Measurements from ENCODE around the gene KLHL29.

KLHL29 gene

GRCh38 chr2:23578964-23579671, 194.1 kb downstream of the KLHL29 start:
- Histone ChIP-seq H3K4me1 (ENCODE audit: insufficient read depth, low read length) (peaks cover 7% of the 10 kb centered on the region), H3K9me3 (ENCODE audit: control insufficient read depth, insufficient read depth, low read length) (no peaks in the 10 kb centered on the region), H3K36me3 (ENCODE audit: insufficient read depth, low read length) (no peaks in the 10 kb centered on the region), H3K9ac (ENCODE audit: low read depth, low read length) (no peak overlapping the region)

- Histone ChIP-seq H3K36me3 (ENCODE audit: insufficient read depth, low read length) (no peaks in the 10 kb centered on the region), H3K4me1 (ENCODE audit: insufficient read depth, low read length) (peaks cover 7% of the 10 kb centered on the region), H3K9ac (ENCODE audit: low read depth, low read length) (no peak overlapping the region), H3K9me3 (ENCODE audit: control insufficient read depth, insufficient read depth, low read length) (no peaks in the 10 kb centered on the region)
Observed at GRCh38 chr2:23579674-23580073, 194.7 kb downstream of the KLHL29 start.

GRCh38 chr2:23583467-23583866, 198.5 kb downstream of the KLHL29 start:
- Histone ChIP-seq H3K9me3 (ENCODE audit: control insufficient read depth, insufficient read depth, low read length) (no peaks in the 10 kb centered on the region), H3K4me1 (ENCODE audit: insufficient read depth, low read length) (peaks cover 5% of the 10 kb centered on the region; the same call in 1 of the 2 replicates), H3K9ac (ENCODE audit: low read depth, low read length) (no peak overlapping the region), H3K36me3 (ENCODE audit: insufficient read depth, low read length) (no peaks in the 10 kb centered on the region)

GRCh38 chr2:23584054-23584745, 199.2 kb downstream of the KLHL29 start:
- Histone ChIP-seq H3K4me1 (ENCODE audit: insufficient read depth, low read length) (peaks cover 5% of the 10 kb centered on the region; the same call in 1 of the 2 replicates), H3K9ac (ENCODE audit: low read depth, low read length) (no peak overlapping the region), H3K9me3 (ENCODE audit: control insufficient read depth, insufficient read depth, low read length) (no peaks in the 10 kb centered on the region), H3K36me3 (ENCODE audit: insufficient read depth, low read length) (no peaks in the 10 kb centered on the region)

- H3K9ac ChIP-seq (ENCODE audit: low read depth, low read length) = no peak overlapping the region
- peaks cover 5% of the 10 kb centered on the region; the same call in 1 of the 2 replicates for H3K4me1 ChIP-seq (ENCODE audit: insufficient read depth, low read length)
- H3K36me3 ChIP-seq (ENCODE audit: insufficient read depth, low read length) = no peaks in the 10 kb centered on the region
- H3K9me3 ChIP-seq (ENCODE audit: control insufficient read depth, insufficient read depth, low read length) = no peaks in the 10 kb centered on the region
Observed at GRCh38 chr2:23585273-23586170, 200.5 kb downstream of the KLHL29 start.

- Histone ChIP-seq H3K9ac (ENCODE audit: low read depth, low read length) (no peak overlapping the region), H3K4me1 (ENCODE audit: insufficient read depth, low read length) (peaks cover 5% of the 10 kb centered on the region; the same call in 1 of the 2 replicates), H3K9me3 (ENCODE audit: control insufficient read depth, insufficient read depth, low read length) (no peaks in the 10 kb centered on the region), H3K36me3 (ENCODE audit: insufficient read depth, low read length) (no peaks in the 10 kb centered on the region)
Observed at GRCh38 chr2:23586741-23587306, 201.8 kb downstream of the KLHL29 start.

DNA sequence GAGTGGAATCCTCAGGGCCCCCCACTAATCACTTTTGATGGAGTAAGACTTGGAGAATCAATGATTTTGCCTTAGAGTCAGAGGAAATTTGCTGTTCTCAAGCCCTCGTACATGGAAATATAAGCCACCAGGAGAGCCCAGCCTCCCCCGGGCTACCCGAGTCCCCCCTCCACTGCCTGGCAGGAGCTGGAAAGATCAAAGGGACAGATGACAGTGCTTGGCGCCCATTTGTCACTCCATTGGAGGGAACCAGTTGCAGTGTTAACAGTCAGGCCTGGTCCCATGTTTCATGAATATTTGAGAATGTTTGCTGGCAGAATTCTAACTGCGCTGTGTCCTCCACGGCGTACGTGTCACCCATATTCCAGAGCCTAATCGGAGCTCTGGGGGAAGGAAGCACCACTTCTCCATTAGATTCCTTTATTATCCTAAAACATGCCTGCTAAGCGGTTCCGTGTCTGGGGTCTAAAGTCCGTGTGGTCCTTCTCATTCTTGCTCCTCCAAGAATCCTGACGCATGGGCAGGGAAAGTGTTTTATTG, 202.4 kb downstream of the KLHL29 start:
- Histone ChIP-seq H3K9me3 (ENCODE audit: control insufficient read depth, insufficient read depth, low read length) (no peaks in the 10 kb centered on the region), H3K9ac (ENCODE audit: low read depth, low read length) (no peak overlapping the region), H3K4me1 (ENCODE audit: insufficient read depth, low read length) (peaks cover 5% of the 10 kb centered on the region; the same call in 1 of the 2 replicates), H3K36me3 (ENCODE audit: insufficient read depth, low read length) (no peaks in the 10 kb centered on the region)

DNA sequence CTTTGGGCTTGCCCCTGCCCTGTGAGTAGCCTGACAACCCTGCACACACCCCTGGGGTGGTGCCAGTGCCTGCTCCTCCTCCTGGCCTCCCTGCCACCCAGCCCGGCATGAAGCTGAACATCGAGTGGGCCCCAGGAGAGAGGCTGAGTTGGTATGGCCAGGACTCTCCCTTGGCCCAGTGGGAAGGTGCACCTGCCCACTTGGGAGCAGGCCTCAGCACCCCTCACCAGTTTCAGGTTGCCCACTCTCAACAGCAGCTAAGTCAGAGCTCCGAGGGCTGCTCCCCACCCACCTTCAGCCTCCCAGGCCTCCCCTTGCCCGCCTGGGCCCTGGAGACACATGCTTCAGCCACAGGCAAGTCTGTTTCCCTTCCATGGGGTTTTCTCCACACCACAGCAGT, 203.1 kb downstream of the KLHL29 start:
- no peak overlapping the region for H3K9ac ChIP-seq (ENCODE audit: low read depth, low read length)
- peaks cover 5% of the 10 kb centered on the region; the same call in 1 of the 2 replicates for H3K4me1 ChIP-seq (ENCODE audit: insufficient read depth, low read length)
- no peaks in the 10 kb centered on the region for H3K36me3 ChIP-seq (ENCODE audit: insufficient read depth, low read length)
- H3K9me3 ChIP-seq (ENCODE audit: control insufficient read depth, insufficient read depth, low read length) = no peaks in the 10 kb centered on the region

DNA sequence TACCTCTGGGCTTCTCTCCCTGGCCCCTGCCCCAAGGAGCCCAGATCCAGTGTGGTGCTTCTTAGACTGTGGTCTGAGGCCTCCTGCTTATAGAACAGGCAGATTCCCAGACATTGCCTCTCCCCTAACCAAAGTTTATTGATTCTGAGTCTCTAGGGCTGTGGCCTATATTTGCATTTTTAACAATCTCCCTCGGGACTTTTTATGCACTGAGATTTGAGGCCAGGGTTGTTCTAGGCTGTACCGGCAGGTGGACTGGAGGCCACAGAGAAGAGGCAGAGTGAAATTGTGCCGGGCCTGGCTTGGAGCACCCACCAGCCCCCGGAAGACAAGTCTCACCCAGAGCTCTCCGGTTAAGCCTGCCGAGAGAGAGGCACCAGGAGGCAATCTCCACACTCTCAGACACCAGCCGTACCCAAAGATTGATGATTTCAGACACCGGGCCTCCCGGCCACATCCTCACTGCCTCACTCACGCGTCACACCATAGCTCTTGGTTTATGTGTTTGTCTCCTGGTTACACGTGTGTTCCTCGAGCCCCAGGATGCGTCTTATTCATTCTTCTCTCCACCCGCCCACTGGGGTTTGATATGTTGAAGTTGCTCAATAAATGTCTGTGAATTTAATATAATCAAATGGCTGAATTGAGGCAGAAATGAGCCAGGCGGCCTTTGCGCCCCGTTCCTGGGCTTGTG, 203.7 kb downstream of the KLHL29 start:
- Histone ChIP-seq H3K36me3 (ENCODE audit: insufficient read depth, low read length) (no peaks in the 10 kb centered on the region), H3K4me1 (ENCODE audit: insufficient read depth, low read length) (peaks cover 5% of the 10 kb centered on the region; the same call in 1 of the 2 replicates), H3K9ac (ENCODE audit: low read depth, low read length) (no peak overlapping the region), H3K9me3 (ENCODE audit: control insufficient read depth, insufficient read depth, low read length) (no peaks in the 10 kb centered on the region)

- peaks cover 5% of the 10 kb centered on the region; the same call in 1 of the 2 replicates for H3K4me1 ChIP-seq (ENCODE audit: insufficient read depth, low read length)
- H3K9ac ChIP-seq (ENCODE audit: low read depth, low read length) = no peak overlapping the region
- no peaks in the 10 kb centered on the region for H3K9me3 ChIP-seq (ENCODE audit: control insufficient read depth, insufficient read depth, low read length)
- H3K36me3 ChIP-seq (ENCODE audit: insufficient read depth, low read length) = no peaks in the 10 kb centered on the region; the same call in 1 of the 2 replicates
Observed at GRCh38 chr2:23589220-23589647, 204.3 kb downstream of the KLHL29 start.

DNA sequence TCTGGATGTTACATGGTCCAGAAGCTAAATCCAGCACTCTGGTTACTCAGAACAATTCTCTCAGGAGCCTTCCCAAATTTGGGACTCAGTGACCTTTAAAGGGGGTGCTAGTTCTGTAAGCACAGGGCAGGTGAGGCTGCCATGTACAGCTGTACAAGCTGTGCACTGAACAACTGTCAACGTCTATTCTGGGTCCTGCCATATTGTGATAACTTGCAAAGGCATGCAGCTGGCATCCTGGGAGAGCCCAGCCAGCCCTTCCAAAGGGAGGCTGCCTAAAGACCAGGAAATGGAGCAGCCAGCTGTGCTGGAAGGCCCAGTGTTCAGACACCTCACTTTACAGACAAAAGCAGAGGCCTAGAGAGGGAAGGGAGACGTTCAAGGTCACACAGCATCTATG, 204.8 kb downstream of the KLHL29 start:
- Histone ChIP-seq H3K9ac (ENCODE audit: low read depth, low read length) (no peak overlapping the region), H3K36me3 (ENCODE audit: insufficient read depth, low read length) (no peaks in the 10 kb centered on the region; the same call in 1 of the 2 replicates), H3K9me3 (ENCODE audit: control insufficient read depth, insufficient read depth, low read length) (no peaks in the 10 kb centered on the region), H3K4me1 (ENCODE audit: insufficient read depth, low read length) (peaks cover 5% of the 10 kb centered on the region; the same call in 1 of the 2 replicates)

DNA sequence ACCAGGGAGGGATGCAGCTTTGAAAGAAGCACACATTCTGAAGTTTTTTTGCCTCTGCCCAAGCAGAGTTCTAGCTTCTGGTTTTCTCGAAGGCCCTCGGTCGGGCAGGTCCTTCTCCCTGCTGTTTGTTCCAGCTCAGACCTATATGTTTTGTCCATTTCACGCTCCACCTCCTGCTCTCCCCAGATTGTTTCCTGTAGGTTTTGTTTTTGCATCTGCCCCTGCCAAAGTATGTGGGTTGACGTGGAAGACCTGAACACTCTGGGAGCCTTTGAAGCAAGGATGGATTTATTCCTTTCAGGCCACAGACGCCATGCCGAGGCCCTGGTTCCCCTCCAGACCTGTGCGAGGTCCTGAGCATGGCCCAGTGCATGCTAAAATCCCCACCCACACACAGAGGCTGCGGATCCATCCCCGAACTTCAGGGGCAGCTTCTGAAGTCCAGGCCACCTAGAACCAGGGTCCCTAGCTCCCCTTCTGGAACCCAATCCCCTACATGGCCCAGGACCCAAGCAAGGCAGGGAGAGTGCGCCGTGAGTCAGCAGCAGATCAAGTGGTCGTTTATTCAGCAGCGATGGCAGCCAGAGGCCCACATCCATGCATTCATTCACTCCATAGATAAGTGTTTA, 205.4 kb downstream of the KLHL29 start:
- no peaks in the 10 kb centered on the region; the same call in 1 of the 2 replicates for H3K36me3 ChIP-seq (ENCODE audit: insufficient read depth, low read length)
- H3K4me1 ChIP-seq (ENCODE audit: insufficient read depth, low read length) = peaks cover 5% of the 10 kb centered on the region; the same call in 1 of the 2 replicates
- H3K9ac ChIP-seq (ENCODE audit: low read depth, low read length) = no peak overlapping the region
- H3K9me3 ChIP-seq (ENCODE audit: control insufficient read depth, insufficient read depth, low read length) = no peaks in the 10 kb centered on the region

- no peak overlapping the region for H3K9ac ChIP-seq (ENCODE audit: low read depth, low read length)
- H3K4me1 ChIP-seq (ENCODE audit: insufficient read depth, low read length) = peaks cover 5% of the 10 kb centered on the region; the same call in 1 of the 2 replicates
- H3K36me3 ChIP-seq (ENCODE audit: insufficient read depth, low read length) = no peaks in the 10 kb centered on the region; the same call in 1 of the 2 replicates
- H3K9me3 ChIP-seq (ENCODE audit: control insufficient read depth, insufficient read depth, low read length) = no peaks in the 10 kb centered on the region
Observed at GRCh38 chr2:23591111-23591510, 206.1 kb downstream of the KLHL29 start.

Measured in ES-I3 (cell line).